IMR-90 (cell line): ENCODE results near the gene TXK. TPM values are rescaled to one million over a fixed set of nuclear protein-coding genes. Genes with fewer than 3 reads are reported as not detected.

Source experiments
- ATAC-seq: fragments of 200-7000 bp; cut with Tn5 transposase; 2 replicates; pipeline ENCODE4 v1.9.1; 2020; ENCODE audit warnings: low read depth, mild to moderate bottlenecking, moderate library complexity
- BruUV-seq: library from RNA; stranded (reverse); fragments of 400-500 nt; replicated peaks from 2 replicates; lab custom pipeline; 2021; lab: Mats Ljungman, UMichigan
- CTCF ChIA-PET: fragments of 300-600 bp; formaldehyde crosslinking; extraction: SDS; loops from one replicate; lab custom pipeline; 2021; ENCODE audit warnings: antibody characterized with exemption; lab: Yijun Ruan, JAX
- POLR2A ChIA-PET: fragments of 300-600 bp; sonication (Branson Sonifier 250); formaldehyde crosslinking; loops from one replicate; lab custom pipeline; 2022; ENCODE audit warnings: antibody characterized with exemption; ENCODE audit not compliant: unreplicated experiment; lab: Charles Lee
- DNase-seq: peaks from one replicate; pipeline ENCODE4 v3.0.0; 2013
- H2AFZ ChIP-seq: replicated peaks from 2 replicates; pipeline ENCODE3; 2013; ENCODE audit warnings: low read length, mild to moderate bottlenecking; ENCODE audit not compliant: poor library complexity
- H2AK5ac ChIP-seq: 2 replicates; pipeline ENCODE4 v1.6.1; 2013; ENCODE audit warnings: low read depth, low read length, inconsistent platforms
- H2AK9ac ChIP-seq: replicated peaks from 2 replicates; pipeline ENCODE3; 2013; ENCODE audit warnings: mild to moderate bottlenecking, low read depth, low read length, moderate library complexity; ENCODE audit not compliant: poor library complexity
- H2BK120ac ChIP-seq: 2 replicates; pipeline ENCODE4 v1.6.1; 2013; ENCODE audit warnings: low read depth, low read length, inconsistent platforms
- H2BK15ac ChIP-seq: 3 replicates; pipeline ENCODE4 v1.6.1; 2013; ENCODE audit warnings: low read depth, low read length, inconsistent platforms
- H2BK20ac ChIP-seq: 2 replicates; pipeline ENCODE4 v1.6.1; 2013; ENCODE audit warnings: low read depth, mild to moderate bottlenecking, inconsistent platforms, low read length, moderate library complexity
- H2BK5ac ChIP-seq: 2 replicates; pipeline ENCODE4 v1.6.1; 2013; ENCODE audit warnings: mild to moderate bottlenecking, low read depth, low read length, inconsistent platforms; ENCODE audit not compliant: poor library complexity, severe bottlenecking
- H3K14ac ChIP-seq: replicated peaks from 2 replicates; pipeline ENCODE4 v1.6.1; 2013; ENCODE audit warnings: low read depth, low read length, inconsistent platforms
- H3K18ac ChIP-seq: 2 replicates; pipeline ENCODE4 v1.6.1; 2013; ENCODE audit warnings: low read depth, low read length, control low read depth
- H3K23ac ChIP-seq: 2 replicates; pipeline ENCODE4 v1.6.1; 2013; ENCODE audit warnings: low read depth, low read length, inconsistent platforms
- H3K27ac ChIP-seq: 2 replicates; pipeline ENCODE4 v1.5.1; 2013; ENCODE audit warnings: mild to moderate bottlenecking, control low read depth, low read length; ENCODE audit not compliant: insufficient read depth
- H3K27me3 ChIP-seq: 2 replicates; pipeline ENCODE4 v1.6.1; 2013; ENCODE audit warnings: low read length; ENCODE audit not compliant: control insufficient read depth, insufficient read depth
- H3K36me3 ChIP-seq: 2 replicates; pipeline ENCODE4 v1.6.1; 2013; ENCODE audit warnings: low read length, mixed read lengths; ENCODE audit not compliant: control insufficient read depth, insufficient read depth
- H3K4ac ChIP-seq: 2 replicates; pipeline ENCODE4 v1.6.1; 2013; ENCODE audit warnings: low read depth, low read length, inconsistent platforms
- H3K4me1 ChIP-seq: 2 replicates; pipeline ENCODE4 v1.6.1; 2013; ENCODE audit warnings: low read length, mixed read lengths; ENCODE audit not compliant: control insufficient read depth, insufficient read depth
- H3K4me2 ChIP-seq: 2 replicates; pipeline ENCODE4 v1.6.1; 2013; ENCODE audit warnings: low read depth, mild to moderate bottlenecking, control low read depth, low read length, moderate library complexity
- H3K4me3 ChIP-seq: 2 replicates; pipeline ENCODE4 v1.5.1; 2013; ENCODE audit warnings: low read depth, mild to moderate bottlenecking, control low read depth, low read length, moderate library complexity; ENCODE audit not compliant: insufficient read depth
- H3K56ac ChIP-seq: 2 replicates; pipeline ENCODE4 v1.6.1; 2013; ENCODE audit warnings: low read length, inconsistent platforms; ENCODE audit not compliant: insufficient read depth; ENCODE audit errors: extremely low read depth
- H3K79me1 ChIP-seq, 2 experiments: 2 replicates each; pipeline ENCODE4 v1.6.1; 2013; ENCODE audit warnings: low read length in 2 of 2, inconsistent platforms in 1 of 2, low read depth in 1 of 2
- H3K9ac ChIP-seq: 2 replicates; pipeline ENCODE4 v1.6.1; 2013; ENCODE audit warnings: low read depth, low read length, control low read depth
- H3K9me1 ChIP-seq: 2 replicates; pipeline ENCODE4 v1.6.1; 2013; ENCODE audit warnings: low read length, inconsistent platforms; ENCODE audit not compliant: insufficient read depth
- H3K9me3 ChIP-seq: 2 replicates; pipeline ENCODE4 v1.6.1; 2013; ENCODE audit warnings: low read length; ENCODE audit not compliant: control insufficient read depth, insufficient read depth
- H4K20me1 ChIP-seq: 2 replicates; pipeline ENCODE4 v1.6.1; 2013; ENCODE audit warnings: low read length, inconsistent platforms; ENCODE audit not compliant: insufficient read depth
- H4K5ac ChIP-seq: 2 replicates; pipeline ENCODE4 v1.6.1; 2013; ENCODE audit warnings: mild to moderate bottlenecking, low read depth, low read length, control low read depth
- H4K8ac ChIP-seq, 2 experiments: 2 replicates each; pipeline ENCODE4 v1.6.1; 2013; ENCODE audit warnings: low read depth in 2 of 2, low read length in 2 of 2, control low read depth in 1 of 2, inconsistent platforms in 1 of 2
- H4K91ac ChIP-seq: 2 replicates; pipeline ENCODE4 v1.6.1; 2013; ENCODE audit warnings: low read depth, low read length, inconsistent platforms; ENCODE audit not compliant: insufficient read depth
- BHLHE40 ChIP-seq: fragments of 150-350 bp; IDR thresholded peaks from 2 replicates; pipeline ENCODE4 v1.6.1; 2016; ENCODE audit warnings: mild to moderate bottlenecking, low read depth, low read length
- CEBPB ChIP-seq: IDR thresholded peaks from 2 replicates; pipeline ENCODE4 v1.6.1; 2012; ENCODE audit warnings: low read depth, low read length, improper control_type of control experiment
- CHD1 ChIP-seq: IDR thresholded peaks from 2 replicates; pipeline ENCODE4 v1.6.1; 2012; ENCODE audit warnings: low read depth, low read length, improper control_type of control experiment
- ELK1 ChIP-seq: fragments of 150-350 bp; IDR thresholded peaks from 2 replicates; pipeline ENCODE4 v1.6.1; 2016; ENCODE audit warnings: low read depth, mild to moderate bottlenecking, low read length, moderate library complexity, borderline replicate concordance
- FOS ChIP-seq: fragments of 150-350 bp; IDR thresholded peaks from 2 replicates; pipeline ENCODE4 v1.6.1; 2016; ENCODE audit warnings: low read depth, low read length
- MAFK ChIP-seq: IDR thresholded peaks from 2 replicates; pipeline ENCODE4 v1.6.1; 2012; ENCODE audit warnings: low read depth, low read length, improper control_type of control experiment
- MAZ ChIP-seq: IDR thresholded peaks from 2 replicates; pipeline ENCODE4 v1.6.1; 2012; ENCODE audit warnings: low read depth, mild to moderate bottlenecking, low read length, improper control_type of control experiment, moderate library complexity, borderline replicate concordance
- MXI1 ChIP-seq: IDR thresholded peaks from 2 replicates; pipeline ENCODE4 v1.6.1; 2012; ENCODE audit warnings: low read depth, mild to moderate bottlenecking, low read length, moderate library complexity, borderline replicate concordance
- NFE2L2 ChIP-seq: fragments of 150-350 bp; IDR thresholded peaks from 2 replicates; pipeline ENCODE4 v1.6.1; 2016; ENCODE audit warnings: low read depth, mild to moderate bottlenecking, low read length
- POLR2A ChIP-seq: IDR thresholded peaks from 2 replicates; pipeline ENCODE4 v1.6.1; 2012; ENCODE audit warnings: mild to moderate bottlenecking, low read depth, low read length
- RAD21 ChIP-seq: IDR thresholded peaks from 2 replicates; pipeline ENCODE4 v1.6.1; 2012; ENCODE audit warnings: low read length, improper control_type of control experiment
- RCOR1 ChIP-seq: IDR thresholded peaks from 2 replicates; pipeline ENCODE4 v1.6.1; 2012; ENCODE audit warnings: mild to moderate bottlenecking, low read length, improper control_type of control experiment; ENCODE audit not compliant: insufficient replicate concordance
- RFX5 ChIP-seq: IDR thresholded peaks from 2 replicates; pipeline ENCODE4 v1.8.0; 2012; ENCODE audit warnings: low read depth, mild to moderate bottlenecking, low read length, moderate library complexity
- SMC3 ChIP-seq: fragments of 150-350 bp; IDR thresholded peaks from 2 replicates; pipeline ENCODE4 v1.6.1; 2016; ENCODE audit warnings: low read depth, mild to moderate bottlenecking, antibody characterized with exemption, low read length, moderate library complexity
- dilution Hi-C: fragments of 300-500 bp; cut with HindIII; formaldehyde crosslinking; loops from one replicate; pipeline ENCODE4 v1.14.3; 2018; ENCODE audit warnings: low sequenced_read_pairs; ENCODE audit not compliant: unreplicated experiment
- in situ Hi-C: fragments of 300-500 bp; cut with MboI; formaldehyde crosslinking; loops from 3 replicates; pipeline ENCODE4 v1.14.3; 2019; ENCODE audit warnings: low sequenced_read_pairs, inconsistent platforms, mixed read lengths
- intact Hi-C: fragments of 100-400 bp; cut with micrococcal nuclease; formaldehyde crosslinking; loops from 2 replicates; pipeline ENCODE4 v1.10.0; 2022
- polyA plus RNA-seq, 3 experiments: library from polyadenylated mRNA; depleted of rRNA; stranded (reverse); fragments of >200 nt; gene quantifications; 2 replicates each; pipeline ENCODE4 v1.2.3, GENCODE V29; 2012; ENCODE audit warnings: low replicate concordance in 1 of 3
- total RNA-seq: library from RNA; depleted of rRNA; stranded (reverse); fragments of >200 nt; gene quantifications from 2 replicates; pipeline ENCODE4 v1.2.3, GENCODE V29; 2012
- TF ChIP-seq, protein P1 (sequence below): conservative IDR thresholded peaks from 2 replicates; pipeline ENCODE4 v1.5.1; 2012; ENCODE audit warnings: mild to moderate bottlenecking, low read depth, low read length, improper control_type of control experiment
- TF ChIP-seq, protein P2 (sequence below): fragments of 150-350 bp; IDR thresholded peaks from 2 replicates; pipeline ENCODE4 v1.6.1; 2017; ENCODE audit warnings: mild to moderate bottlenecking, antibody characterized with exemption, low read length, low read depth

The TXK gene
- total and polyA plus RNA-seq, 2 of the 4 experiments (the other 2 are of a cell fraction) = not detected

- Histone ChIP-seq H2BK15ac (no peak overlapping the region), H3K9ac (no peak overlapping the region), H4K20me1 (no peaks in the 10 kb centered on the region), H3K27me3 (no peaks in the 10 kb centered on the region), H3K4me2 (no peak overlapping the region), H3K36me3 (no peaks in the 10 kb centered on the region; the same call in 1 of the 2 replicates), H3K9me3 (no peaks in the 10 kb centered on the region), H3K9me1 (no peaks in the 10 kb centered on the region), H3K18ac (no peak overlapping the region), H2BK20ac (no peak overlapping the region), H3K27ac (no peak overlapping the region), H3K23ac (no peak overlapping the region), H3K4ac (no peak overlapping the region), H4K5ac (no peak overlapping the region), H2BK120ac (no peak overlapping the region), H2AK5ac (no peak overlapping the region), H3K56ac (no peak overlapping the region), H4K91ac (no peak overlapping the region), H2AK9ac (no peak overlapping the region), H2AFZ (no peak overlapping the region), H3K4me1 (peaks cover 2% of the 10 kb centered on the region), H3K79me1 (no peaks in the 10 kb centered on the region), H4K8ac (no peak overlapping the region), H2BK5ac (no peak overlapping the region), H3K14ac (0 out of 2 replicates have a peak overlapping the region, but pooled peaks have one; percentile 23), H3K4me3 (no peak overlapping the region)
- no TSS peak for BruUV-seq
- ATAC-seq (no peak), DNase-seq (no peak)
- intact Hi-C loops (no loop called here), in situ Hi-C loops (loop anchor here (10.0 kb wide), 1 partner anchor 407 kb away; no protein-coding TSS in a partner anchor), dilution Hi-C loops (no loop called here)
- ChIA-PET CTCF (no interaction called here), POLR2A (no interaction called here)
- TF ChIP-seq BHLHE40 (no peak), SMC3 (no peak), CEBPB (no peak), MAZ (no peak), MAFK (no peak), FOS (no peak), RCOR1 (no peak), ELK1 (no peak), MXI1 (no peak), RAD21 (no peak), NFE2L2 (no peak), CHD1 (no peak), RFX5 (no peak), POLR2A (no peak)
- TF ChIP-seq, protein P1, sequence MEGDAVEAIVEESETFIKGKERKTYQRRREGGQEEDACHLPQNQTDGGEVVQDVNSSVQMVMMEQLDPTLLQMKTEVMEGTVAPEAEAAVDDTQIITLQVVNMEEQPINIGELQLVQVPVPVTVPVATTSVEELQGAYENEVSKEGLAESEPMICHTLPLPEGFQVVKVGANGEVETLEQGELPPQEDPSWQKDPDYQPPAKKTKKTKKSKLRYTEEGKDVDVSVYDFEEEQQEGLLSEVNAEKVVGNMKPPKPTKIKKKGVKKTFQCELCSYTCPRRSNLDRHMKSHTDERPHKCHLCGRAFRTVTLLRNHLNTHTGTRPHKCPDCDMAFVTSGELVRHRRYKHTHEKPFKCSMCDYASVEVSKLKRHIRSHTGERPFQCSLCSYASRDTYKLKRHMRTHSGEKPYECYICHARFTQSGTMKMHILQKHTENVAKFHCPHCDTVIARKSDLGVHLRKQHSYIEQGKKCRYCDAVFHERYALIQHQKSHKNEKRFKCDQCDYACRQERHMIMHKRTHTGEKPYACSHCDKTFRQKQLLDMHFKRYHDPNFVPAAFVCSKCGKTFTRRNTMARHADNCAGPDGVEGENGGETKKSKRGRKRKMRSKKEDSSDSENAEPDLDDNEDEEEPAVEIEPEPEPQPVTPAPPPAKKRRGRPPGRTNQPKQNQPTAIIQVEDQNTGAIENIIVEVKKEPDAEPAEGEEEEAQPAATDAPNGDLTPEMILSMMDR = no peak
- TF ChIP-seq, protein P2, sequence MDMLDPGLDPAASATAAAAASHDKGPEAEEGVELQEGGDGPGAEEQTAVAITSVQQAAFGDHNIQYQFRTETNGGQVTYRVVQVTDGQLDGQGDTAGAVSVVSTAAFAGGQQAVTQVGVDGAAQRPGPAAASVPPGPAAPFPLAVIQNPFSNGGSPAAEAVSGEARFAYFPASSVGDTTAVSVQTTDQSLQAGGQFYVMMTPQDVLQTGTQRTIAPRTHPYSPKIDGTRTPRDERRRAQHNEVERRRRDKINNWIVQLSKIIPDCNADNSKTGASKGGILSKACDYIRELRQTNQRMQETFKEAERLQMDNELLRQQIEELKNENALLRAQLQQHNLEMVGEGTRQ = no peak
These were observed 3.8 kb upstream of the TXK start for GRCh38 chr4:48137846-48138245.
